ENCODE measurements around the gene WDFY4. TPM values are rescaled to one million over a fixed set of nuclear protein-coding genes. Genes with fewer than 3 reads are reported as not detected.

Gene WDFY4
- total and polyA plus RNA-seq, 4 donors, result 0.57 to 7.1 (median 2.0) TPM

GRCh38 chr10:48704156-48704555 is 19.5 kb downstream of the WDFY4 start:
- Histone ChIP-seq H3K27ac (ENCODE audit: low read depth in 1 of 2, low read length in 2 of 2) (no peak overlapping the region), H3K27me3 (ENCODE audit: control insufficient read depth in 4 of 4, insufficient read depth in 4 of 4, low read length in 3 of 4) (no peaks in the 10 kb centered on the region), H3K9ac (ENCODE audit: low read depth in 1 of 2, low read length in 2 of 2) (no peak overlapping the region), H3K4me3 (ENCODE audit: low read depth in 1 of 3, low read length in 3 of 3) (no peak overlapping the region), H3K36me3 (ENCODE audit: control insufficient read depth in 4 of 4, insufficient read depth in 3 of 4, low read depth in 1 of 4, low read length in 3 of 4) (no peaks in the 10 kb centered on the region), H3K4me1 (ENCODE audit: control insufficient read depth in 4 of 4, insufficient read depth in 4 of 4, low read length in 3 of 4) (no peaks in the 10 kb centered on the region), H3K9me3 (ENCODE audit: control insufficient read depth in 4 of 4, low read length in 3 of 4) (no peaks in the 10 kb centered on the region)
- WGBS, result 54% methylated on average over 5 of the region's 5 CpGs
- DNase-seq (ENCODE audit: low spot score), result no peak
- TF ChIP-seq JUND (IDR thresholded peaks at IDR 0.05) (no peak), REST (IDR thresholded peaks at IDR 0.05) (no peak), RAD21 (IDR thresholded peaks at IDR 0.05) (no peak), EGR1 (IDR thresholded peaks at IDR 0.05; ENCODE audit: low read depth in 2 of 2) (no peak), SP1 (IDR thresholded peaks at IDR 0.05) (no peak), HNF4A (conservative IDR thresholded peaks at IDR 0.05) (no peak), YY1 (IDR thresholded peaks at IDR 0.05) (no peak)

- Histone ChIP-seq H3K9me3 (ENCODE audit: control insufficient read depth in 4 of 4, low read length in 3 of 4) (no peaks in the 10 kb centered on the region), H3K27me3 (ENCODE audit: control insufficient read depth in 4 of 4, insufficient read depth in 4 of 4, low read length in 3 of 4) (no peaks in the 10 kb centered on the region), H3K36me3 (ENCODE audit: control insufficient read depth in 4 of 4, insufficient read depth in 3 of 4, low read depth in 1 of 4, low read length in 3 of 4) (no peaks in the 10 kb centered on the region), H3K4me1 (ENCODE audit: control insufficient read depth in 4 of 4, insufficient read depth in 4 of 4, low read length in 3 of 4) (no peaks in the 10 kb centered on the region), H3K9ac (ENCODE audit: low read depth in 1 of 2, low read length in 2 of 2) (no peak overlapping the region), H3K27ac (ENCODE audit: low read depth in 1 of 2, low read length in 2 of 2) (no peak overlapping the region), H3K4me3 (ENCODE audit: low read depth in 1 of 3, low read length in 3 of 3) (no peak overlapping the region)
- TF ChIP-seq ATF3 (IDR thresholded peaks at IDR 0.05) (no peak), FOXA2 (IDR thresholded peaks at IDR 0.05) (no peak), HNF4A (conservative IDR thresholded peaks at IDR 0.05) (no peak), SP1 (IDR thresholded peaks at IDR 0.05) (no peak), YY1 (IDR thresholded peaks at IDR 0.05) (no peak), TAF1 (conservative IDR thresholded peaks at IDR 0.05) (no peak), JUND (IDR thresholded peaks at IDR 0.05) (no peak), RXRA (IDR thresholded peaks at IDR 0.05) (no peak)
- 68% methylated on average over 9 of the region's 9 CpGs for WGBS
- DNase-seq (ENCODE audit: low spot score), result no peak
Observed at GRCh38 chr10:48705401-48705938, 20.8 kb downstream of the WDFY4 start.

GRCh38 chr10:48707472-48707871 is 22.8 kb downstream of the WDFY4 start:
- no peak overlapping the region for H3K9ac ChIP-seq (ENCODE audit: low read depth in 1 of 2, low read length in 2 of 2)
- 45% methylated on average over 2 of the region's 2 CpGs for WGBS
- no peaks in the 10 kb centered on the region for H3K27me3 ChIP-seq (ENCODE audit: control insufficient read depth in 4 of 4, insufficient read depth in 4 of 4, low read length in 3 of 4)
- no peak overlapping the region for H3K27ac ChIP-seq (ENCODE audit: low read depth in 1 of 2, low read length in 2 of 2)
- no peak overlapping the region for H3K4me3 ChIP-seq (ENCODE audit: low read depth in 1 of 3, low read length in 3 of 3)
- H3K36me3 ChIP-seq (ENCODE audit: control insufficient read depth in 4 of 4, insufficient read depth in 3 of 4, low read depth in 1 of 4, low read length in 3 of 4), result no peaks in the 10 kb centered on the region
- no peak for DNase-seq (ENCODE audit: low spot score)
- H3K9me3 ChIP-seq (ENCODE audit: control insufficient read depth in 4 of 4, low read length in 3 of 4), result no peaks in the 10 kb centered on the region
- no peak for TF ChIP-seq RAD21 (IDR thresholded peaks at IDR 0.05)
- TF ChIP-seq JUND (IDR thresholded peaks at IDR 0.05), result no peak
- no peak for TF ChIP-seq HNF4G (IDR thresholded peaks at IDR 0.05)
- no peak for TF ChIP-seq EGR1 (IDR thresholded peaks at IDR 0.05; ENCODE audit: low read depth in 2 of 2)
- TF ChIP-seq SP1 (IDR thresholded peaks at IDR 0.05), result no peak
- no peak for TF ChIP-seq CTCF (IDR thresholded peaks at IDR 0.05; ENCODE audit: low read depth, low read length, missing input control)
- TF ChIP-seq FOXA2 (IDR thresholded peaks at IDR 0.05), result no peak
- no peak for TF ChIP-seq MAX (IDR thresholded peaks at IDR 0.05)
- TF ChIP-seq FOXA1 (IDR thresholded peaks at IDR 0.05), result no peak
- TF ChIP-seq HNF4A (conservative IDR thresholded peaks at IDR 0.05), result no peak
- TF ChIP-seq ZBTB33 (IDR thresholded peaks at IDR 0.05), result no peak
- no peak for TF ChIP-seq NR2F2 (IDR thresholded peaks at IDR 0.05)
- TF ChIP-seq TAF1 (conservative IDR thresholded peaks at IDR 0.05), result no peak
- no peak for TF ChIP-seq YY1 (IDR thresholded peaks at IDR 0.05)
- TF ChIP-seq GABPA (IDR thresholded peaks at IDR 0.05 in 1 of 2, conservative IDR thresholded peaks at IDR 0.05 in 1 of 2), result no peak
- TF ChIP-seq RXRA (IDR thresholded peaks at IDR 0.05), result no peak
- no peaks in the 10 kb centered on the region for H3K4me1 ChIP-seq (ENCODE audit: control insufficient read depth in 4 of 4, insufficient read depth in 4 of 4, low read length in 3 of 4)

Measured in liver (tissue), 9 donors.